Muscle layer of colon (tissue), 2 donors: ENCODE results near the gene VSIR.

Experiments used
- H3K27ac ChIP-seq: one replicate; pipeline ENCODE4 v1.7.0; 2013; ENCODE audit warnings: low read depth, mild to moderate bottlenecking, low read length, moderate library complexity
- H3K27me3 ChIP-seq, 2 donors: one replicate each; pipeline ENCODE4 v1.7.0; 2013; ENCODE audit warnings: low read length in 2 of 2, mild to moderate bottlenecking in 2 of 2; ENCODE audit not compliant: insufficient read depth in 2 of 2, control insufficient read depth in 1 of 2
- H3K36me3 ChIP-seq: one replicate; pipeline ENCODE4 v1.7.0; 2013; ENCODE audit warnings: mild to moderate bottlenecking, low read length; ENCODE audit not compliant: insufficient read depth
- H3K4me1 ChIP-seq: one replicate; pipeline ENCODE4 v1.7.0; 2013; ENCODE audit warnings: mild to moderate bottlenecking, low read length; ENCODE audit not compliant: insufficient read depth
- H3K4me3 ChIP-seq, 2 donors: one replicate each; pipeline ENCODE4 v1.7.0; 2013; ENCODE audit warnings: low read length in 2 of 2, low read depth in 1 of 2, mild to moderate bottlenecking in 1 of 2, moderate library complexity in 1 of 2
- H3K9ac ChIP-seq: one replicate; pipeline ENCODE4 v1.7.0; 2013; ENCODE audit warnings: low read length
- H3K9me3 ChIP-seq: one replicate; pipeline ENCODE4 v1.7.0; 2013; ENCODE audit warnings: mild to moderate bottlenecking, low read length
- donor health status: abdominal sarcoma.
- donor health status: Adenocarcinoma of cecum.

VSIR gene

DNA sequence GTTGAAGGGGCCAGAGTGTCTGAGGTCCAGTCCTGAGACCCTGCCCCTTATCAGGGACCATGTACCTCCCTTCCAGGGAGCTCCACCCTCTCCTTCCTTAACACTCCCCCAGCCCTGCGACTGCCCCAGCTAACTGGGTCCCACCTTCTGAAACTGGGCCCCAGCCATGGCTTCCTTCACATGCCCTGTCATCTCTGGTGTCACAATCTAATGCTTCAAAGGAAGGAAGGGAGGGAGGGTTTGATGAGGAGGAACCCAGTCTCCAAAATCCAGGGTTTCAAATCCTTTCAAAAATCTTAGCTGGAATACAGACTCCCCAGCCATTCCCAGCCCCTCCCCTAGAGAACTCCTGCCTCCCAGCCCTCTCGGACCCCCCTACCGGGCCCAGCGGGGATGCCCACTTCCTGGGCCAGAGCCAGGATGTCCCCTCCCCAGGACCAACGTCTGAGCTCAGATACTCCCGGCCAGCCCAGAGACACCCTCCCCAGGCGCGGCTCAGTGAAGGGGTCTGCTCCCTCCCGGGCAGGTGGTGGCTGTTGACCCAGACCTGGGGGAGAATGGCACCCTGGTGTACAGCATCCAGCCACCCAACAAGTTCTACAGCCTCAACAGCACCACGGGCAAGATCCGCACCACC is 71.7 kb downstream of the VSIR start:
- no peaks in the 10 kb centered on the region for H3K27me3 ChIP-seq
- H3K9me3 ChIP-seq = no peaks in the 10 kb centered on the region
- no peak overlapping the region for H3K9ac ChIP-seq
- H3K27ac ChIP-seq = no peak overlapping the region
- H3K4me1 ChIP-seq = no peaks in the 10 kb centered on the region
- no peaks in the 10 kb centered on the region for H3K36me3 ChIP-seq
- no peak overlapping the region for H3K4me3 ChIP-seq

DNA sequence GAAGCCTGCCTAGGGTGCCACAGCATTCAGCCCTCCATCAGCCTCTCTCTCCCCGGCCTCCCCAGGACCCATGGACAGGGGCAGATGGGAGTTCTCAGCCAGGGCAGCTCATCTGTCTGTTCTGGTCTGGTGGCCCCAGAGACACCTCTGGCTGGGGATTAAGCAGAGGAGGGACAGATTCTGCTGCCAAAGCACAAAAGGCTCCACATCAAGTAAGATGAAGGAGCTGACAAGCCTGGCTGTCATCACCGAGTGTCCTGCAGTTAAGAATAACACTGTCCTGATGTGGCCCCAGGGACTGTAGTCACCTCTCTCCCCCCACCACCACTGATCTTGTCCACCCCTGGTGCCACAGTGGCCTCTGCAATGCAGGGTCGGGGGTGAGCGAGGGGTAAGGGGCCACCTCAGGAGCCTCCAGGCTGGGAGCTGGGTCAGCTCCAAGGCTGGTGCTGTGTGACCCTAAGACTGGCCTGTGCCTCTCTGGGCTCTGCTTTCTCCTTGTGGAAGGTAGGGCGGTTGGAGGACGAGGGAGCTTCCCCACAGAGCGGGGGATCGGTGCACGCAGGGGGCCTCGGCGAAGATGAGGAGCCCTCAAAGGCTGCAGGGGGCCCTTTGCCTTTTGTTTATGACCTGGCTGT is 72.5 kb downstream of the VSIR start:
- Histone ChIP-seq H3K36me3 (no peaks in the 10 kb centered on the region), H3K27ac (no peak overlapping the region), H3K9me3 (no peaks in the 10 kb centered on the region), H3K9ac (no peak overlapping the region), H3K27me3 (no peaks in the 10 kb centered on the region), H3K4me1 (no peaks in the 10 kb centered on the region), H3K4me3 (no peak overlapping the region)

DNA sequence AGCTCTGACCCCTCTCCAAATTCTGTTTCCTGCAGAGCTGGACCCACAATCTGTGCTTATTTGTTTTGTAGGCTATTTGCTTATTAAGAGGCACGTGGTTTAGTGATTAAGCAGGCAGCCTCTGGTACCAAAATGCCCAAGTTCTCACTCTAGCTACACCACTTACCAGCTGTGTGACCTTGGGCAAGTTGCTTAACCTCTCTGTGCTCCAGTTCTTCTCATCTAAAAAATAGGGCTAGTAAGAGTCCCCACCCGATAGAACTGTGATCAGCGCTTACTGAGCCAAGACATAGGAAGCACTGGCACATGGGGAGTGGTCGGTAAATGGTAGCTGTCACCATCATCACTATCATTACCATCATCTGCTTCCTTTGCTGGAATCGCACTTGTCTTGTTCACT is 74.6 kb downstream of the VSIR start:
- no peaks in the 10 kb centered on the region for H3K9me3 ChIP-seq
- no peaks in the 10 kb centered on the region for H3K27me3 ChIP-seq
- H3K27ac ChIP-seq = no peak overlapping the region
- H3K9ac ChIP-seq = no peak overlapping the region
- H3K36me3 ChIP-seq = no peaks in the 10 kb centered on the region
- H3K4me1 ChIP-seq = no peaks in the 10 kb centered on the region
- no peak overlapping the region for H3K4me3 ChIP-seq

DNA sequence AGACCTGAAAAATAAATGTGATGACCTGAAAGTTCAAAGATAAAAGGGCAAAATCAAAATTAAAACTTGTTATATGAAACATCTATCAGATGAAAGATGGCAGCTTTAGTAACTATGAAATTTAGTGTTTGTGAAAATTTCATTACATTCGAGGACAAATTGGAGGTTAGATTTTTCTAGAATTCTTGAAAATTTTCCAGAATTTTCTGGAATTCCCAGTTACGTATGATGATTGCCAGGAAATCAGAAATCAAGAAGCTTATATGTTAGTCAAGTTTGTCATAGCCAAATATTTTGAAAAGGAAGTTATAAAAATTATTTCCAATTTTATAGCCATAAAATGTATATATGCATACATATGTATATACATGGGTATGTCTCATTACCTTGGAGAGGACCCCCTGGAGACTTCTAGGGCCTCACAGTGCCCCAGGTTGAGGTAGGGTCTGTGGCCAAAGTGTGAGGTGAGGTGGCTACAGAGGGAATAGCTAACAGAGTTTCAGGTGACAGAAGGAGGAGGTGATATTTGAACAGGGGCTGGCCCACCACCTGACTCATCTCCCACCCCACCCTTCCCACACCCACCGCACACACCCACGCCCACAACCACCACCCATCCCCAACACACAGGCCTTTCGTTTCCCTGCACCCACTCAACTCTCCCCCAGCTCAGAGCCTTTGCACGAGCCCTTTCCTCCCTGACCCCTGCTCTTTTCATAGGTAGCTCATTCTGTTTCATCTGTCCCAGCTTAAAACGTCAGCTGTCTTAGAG is 75.2 kb downstream of the VSIR start:
- Histone ChIP-seq H3K36me3 (no peaks in the 10 kb centered on the region), H3K27me3 (no peaks in the 10 kb centered on the region), H3K9me3 (no peaks in the 10 kb centered on the region), H3K9ac (no peak overlapping the region), H3K4me3 (no peak overlapping the region), H3K27ac (no peak overlapping the region), H3K4me1 (no peaks in the 10 kb centered on the region)
